NCI-H1417 treated with DMSO at 0.1 percent for 48 hours (cell line): ENCODE results near the gene CYTH1.
"Not testable (repeated sequence)": the region's sequence is repeated elsewhere in the genome, so short reads cannot be mapped to it uniquely, and the experiment has no call there.

Source experiments
- DNase-seq: peaks from one replicate; lab custom pipeline; 2025; lab: John Stamatoyannopoulos, UW

CYTH1 gene

GRCh38 chr17:78687125-78687524 lies 94.9 kb downstream of the CYTH1 start:
- no peak for DNase-seq

GRCh38 chr17:78684026-78684425 lies 98.0 kb downstream of the CYTH1 start:
- no peak for DNase-seq

- DNase-seq = no peak
Observed at GRCh38 chr17:78683408-78683961, 98.6 kb downstream of the CYTH1 start.

- DNase-seq = no peak
Observed at GRCh38 chr17:78682363-78682762, 99.7 kb downstream of the CYTH1 start.

- no peak for DNase-seq
Observed at GRCh38 chr17:78680436-78680835, 101.6 kb downstream of the CYTH1 start.

- no peak for DNase-seq
Observed at GRCh38 chr17:78679495-78680395, 102.3 kb downstream of the CYTH1 start.

GRCh38 chr17:78678711-78679110 lies 103.4 kb downstream of the CYTH1 start:
- DNase-seq = no peak

- DNase-seq = no peak
Observed at GRCh38 chr17:78678222-78678557, 103.9 kb downstream of the CYTH1 start.

GRCh38 chr17:78677303-78678221 lies 104.5 kb downstream of the CYTH1 start:
- no peak for DNase-seq

- no peak for DNase-seq
Observed at GRCh38 chr17:78676412-78677302, 105.4 kb downstream of the CYTH1 start.

GRCh38 chr17:78675836-78676235 lies 106.2 kb downstream of the CYTH1 start:
- no peak for DNase-seq

- no peak for DNase-seq
Observed at GRCh38 chr17:78675316-78675616, 106.8 kb downstream of the CYTH1 start.

- peak; percentile 11 for DNase-seq
Observed at GRCh38 chr17:78674595-78675315, 107.3 kb downstream of the CYTH1 start.

- DNase-seq = no peak
Observed at GRCh38 chr17:78674156-78674555, 107.9 kb downstream of the CYTH1 start.

- no peak for DNase-seq
Observed at GRCh38 chr17:78673395-78673794, 108.7 kb downstream of the CYTH1 start.

GRCh38 chr17:78672871-78673371 lies 109.2 kb downstream of the CYTH1 start:
- DNase-seq = no peak

GRCh38 chr17:78672005-78672404 lies 110.1 kb downstream of the CYTH1 start:
- DNase-seq = no peak

- not testable (repeated sequence) for DNase-seq
Observed at GRCh38 chr17:78671726-78672001, 110.4 kb downstream of the CYTH1 start.

GRCh38 chr17:78670850-78671725 lies 111.0 kb downstream of the CYTH1 start:
- no peak for DNase-seq

GRCh38 chr17:78669975-78670518 lies 112.0 kb downstream of the CYTH1 start:
- no peak for DNase-seq
